K562 (cell line): ENCODE results near the gene EIF2S1. TPM values are rescaled to one million over a fixed set of nuclear protein-coding genes. Genes with fewer than 3 reads are reported as not detected.

ENCODE experiments used
- ATF3 ChIP-seq, 2 experiments: fragments of 450-650 bp in 1 of 2; sonication (generic) in 1 of 2; formaldehyde crosslinking in 1 of 2; IDR thresholded peaks in 1 of 2; conservative IDR thresholded peaks in 1 of 2; 2 replicates each; pipeline versions ENCODE4 v1.6.1 to v1.8.1; 2016 to 2023; ENCODE audit warnings: mild to moderate bottlenecking in 2 of 2, moderate library complexity in 2 of 2, inconsistent platforms in 1 of 2, missing genetic modification reagents in 1 of 2
- BRD4 ChIP-seq: fragments of 200-600 bp; sonication (generic); IDR thresholded peaks from 2 replicates; pipeline ENCODE4 v1.6.1; 2017; ENCODE audit warnings: inconsistent platforms
- CBX1 ChIP-seq: sonication (generic); IDR thresholded peaks from 2 replicates; pipeline ENCODE4 v1.6.1; 2016; ENCODE audit warnings: antibody characterized with exemption, low read depth, mild to moderate bottlenecking
- CREBBP ChIP-seq: IDR thresholded peaks from one replicate; pipeline ENCODE4 v1.6.1; 2012; ENCODE audit warnings: low read depth, mild to moderate bottlenecking, control low read depth, inconsistent platforms, low read length
- DDX20 ChIP-seq: fragments of 450-650 bp; IDR thresholded peaks from 2 replicates; pipeline ENCODE4 v1.6.1; 2016; ENCODE audit warnings: missing genetic modification characterization, low read depth, mild to moderate bottlenecking, missing compliant biosample characterization, moderate library complexity
- E4F1 ChIP-seq: fragments of 250-450 bp; sonication (Bioruptor Pico); IDR thresholded peaks from 2 replicates; pipeline ENCODE4 v1.5.0; 2021; ENCODE audit warnings: mild to moderate bottlenecking, borderline replicate concordance
- GTF2B ChIP-seq: IDR thresholded peaks from 2 replicates; pipeline ENCODE4 v1.6.1; 2011; ENCODE audit not compliant: insufficient read length; ENCODE audit errors: extremely low read depth
- ID3 ChIP-seq, 2 experiments: fragments of 250-450 bp in 1 of 2; fragments of 450-650 bp in 1 of 2; sonication (Bioruptor Pico) in 1 of 2; IDR thresholded peaks; 2 replicates each; pipeline versions ENCODE4 v1.6.1 to v1.8.0; 2016 to 2021; ENCODE audit warnings: mild to moderate bottlenecking in 2 of 2, moderate library complexity in 2 of 2, missing compliant biosample characterization in 1 of 2, missing genetic modification characterization in 1 of 2
- MED1 ChIP-seq: sonication (generic); formaldehyde crosslinking; IDR thresholded peaks from 2 replicates; pipeline ENCODE4 v1.8.1; 2023; ENCODE audit warnings: missing genetic modification reagents, borderline replicate concordance
- MITF ChIP-seq: IDR thresholded peaks from 2 replicates; pipeline ENCODE4 v1.6.1; 2014; ENCODE audit warnings: antibody characterized with exemption
- NONO ChIP-seq, 2 experiments: fragments of 200-400 bp in 1 of 2; fragments of 450-650 bp in 1 of 2; formaldehyde crosslinking in 1 of 2; IDR thresholded peaks; 2 replicates each; pipeline ENCODE4 v1.6.1; 2017; ENCODE audit warnings: low read depth in 2 of 2, mild to moderate bottlenecking in 2 of 2, moderate library complexity in 2 of 2, low read length in 1 of 2
- NRF1 ChIP-seq, 2 experiments: fragments of 450-650 bp; IDR thresholded peaks in 1 of 2; conservative IDR thresholded peaks in 1 of 2; 2 replicates each; pipeline ENCODE4 v1.6.1; 2014; ENCODE audit warnings: mild to moderate bottlenecking in 2 of 2
- PHF20 ChIP-seq: fragments of 450-650 bp; IDR thresholded peaks from 2 replicates; pipeline ENCODE4 v1.6.1; 2018; ENCODE audit not compliant: partially characterized antibody
- POLR3A ChIP-seq: IDR thresholded peaks from 2 replicates; pipeline ENCODE4 v1.6.1; 2011; ENCODE audit warnings: borderline replicate concordance, mild to moderate bottlenecking, moderate library complexity; ENCODE audit not compliant: insufficient read length, insufficient read depth; ENCODE audit errors: extremely low read depth
- TBP ChIP-seq: optimal IDR thresholded peaks from 2 replicates; pipeline ENCODE3; 2011; ENCODE audit warnings: low read depth, low read length, improper control_type of control experiment
- UBTF ChIP-seq, 2 experiments: IDR thresholded peaks; 2 replicates each; pipeline ENCODE4 v1.6.1; 2012; ENCODE audit warnings: improper control_type of control experiment in 2 of 2, low read depth in 2 of 2, low read length in 2 of 2, borderline replicate concordance in 1 of 2
- ZC3H4 ChIP-seq: sonication (generic); formaldehyde crosslinking; IDR thresholded peaks from 2 replicates; pipeline ENCODE4 v1.9.0; 2021; ENCODE audit warnings: missing genetic modification reagents, borderline replicate concordance
- ZNF41 ChIP-seq: fragments of 250-450 bp; sonication (Bioruptor Pico); conservative IDR thresholded peaks from 2 replicates; pipeline ENCODE4 v1.4.0; 2020; ENCODE audit warnings: mild to moderate bottlenecking
- ZNF57 ChIP-seq: fragments of 450-650 bp; formaldehyde crosslinking; IDR thresholded peaks from 2 replicates; pipeline ENCODE4 v1.4.0; 2020; ENCODE audit warnings: mild to moderate bottlenecking, moderate library complexity
- polyA plus RNA-seq, 8 experiments: library from polyadenylated mRNA; depleted of rRNA in 4 of 8; stranded (reverse) in 5 of 8; unstranded in 3 of 8; fragments of >200 nt; fragmentation: Nextera tagmentation in 2 of 8; fragmentation: Illumina TruSeq in 1 of 8; extraction: Ambion mirVana in 2 of 8; extraction: Trizol in 1 of 8; gene quantifications; 2 replicates each; pipeline versions ENCODE4 v1.2.1 to v1.2.3, GENCODE V29; 2011 to 2014; ENCODE audit warnings: inconsistent platforms in 1 of 8, missing spikeins in 1 of 8
- total RNA-seq, 7 experiments: library from RNA; depleted of rRNA in 6 of 7; stranded (reverse); fragments of >200 nt in 6 of 7; fragmentation: Illumina TruSeq in 2 of 7; extraction: Trizol in 2 of 7; gene quantifications; 2 replicates each; pipeline versions ENCODE4 v1.2.1 to v1.2.3, GENCODE V29; 2011 to 2021; ENCODE audit warnings: low replicate concordance in 1 of 7

Gene EIF2S1
- total and polyA plus RNA-seq, 9 of the 15 experiments (the other 6 are each of a cell fraction or from before 2014, with no cell fraction given): 216 to 1,018 (median 332) TPM

- peak; percentile 35; the same call in 1 of the 2 replicates for TF ChIP-seq ATF3 (IDR thresholded peaks at IDR 0.05)
- TF ChIP-seq ATF3 (CRISPR knock-in tag; conservative IDR thresholded peaks at IDR 0.05): no peak
- no peak for TF ChIP-seq MED1 (CRISPR knock-in tag)
- no peak for TF ChIP-seq UBTF (IDR thresholded peaks at IDR 0.05; ENCODE audit: borderline replicate concordance in 1 of 2, low read depth in 2 of 2, low read length in 2 of 2)
- peak; percentile 59 to 60 for TF ChIP-seq NRF1 (conservative IDR thresholded peaks at IDR 0.05 in 1 of 2, IDR thresholded peaks at IDR 0.05 in 1 of 2)
- no peak for TF ChIP-seq PHF20
- TF ChIP-seq BRD4: no peak
- no peak for TF ChIP-seq TBP
- TF ChIP-seq GTF2B: no peak
- TF ChIP-seq CREBBP: no peak
- TF ChIP-seq ZC3H4 (CRISPR knock-in tag): no peak
- TF ChIP-seq ID3 (CRISPR knock-in tag; IDR thresholded peaks at IDR 0.05): no peak
- TF ChIP-seq ID3 (tag; IDR thresholded peaks at IDR 0.05): no peak
- TF ChIP-seq NONO (IDR thresholded peaks at IDR 0.05; ENCODE audit: low read depth in 2 of 2, low read length in 1 of 2): no peak
- no peak for TF ChIP-seq E4F1
- no peak for TF ChIP-seq CBX1
- TF ChIP-seq DDX20 (tag): no peak
- no peak for TF ChIP-seq ZNF41
- no peak for TF ChIP-seq MITF
- TF ChIP-seq POLR3A: no peak
- TF ChIP-seq ZNF57 (CRISPR knock-in tag): no peak
Observed at GRCh38 chr14:67416085-67416484, 56.0 kb downstream of the EIF2S1 start (continued).
